ENCODE data around the gene GALNT15. TPM values are rescaled to one million over a fixed set of nuclear protein-coding genes. Genes with fewer than 3 reads are reported as not detected.

GALNT15 gene
- total and polyA plus RNA-seq, 4 donors, result under 0.01 to 2.8 (median 1.3) TPM

DNA sequence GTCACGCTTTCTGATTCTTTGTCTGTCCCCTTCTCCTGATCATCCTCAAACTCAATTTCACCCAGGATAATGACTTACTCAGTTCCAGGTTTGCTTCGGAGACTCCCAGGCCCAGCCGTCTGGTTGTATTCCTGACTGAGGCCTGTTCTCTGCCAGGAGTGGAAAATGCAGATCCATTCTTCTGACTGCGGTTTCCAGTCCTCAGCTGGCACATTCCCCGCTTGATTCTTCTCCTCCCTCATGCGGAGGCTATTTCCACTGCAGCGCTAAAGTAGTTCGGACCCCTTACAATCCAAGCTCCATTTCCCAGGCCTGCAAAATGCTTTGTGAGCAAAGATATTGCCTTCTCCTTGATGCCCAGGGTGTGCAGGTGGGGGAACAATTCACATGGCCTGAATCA lies 47.2 kb upstream of the GALNT15 start (continued):
- TF ChIP-seq FOXA1 (IDR thresholded peaks at IDR 0.05), result no peak

DNA sequence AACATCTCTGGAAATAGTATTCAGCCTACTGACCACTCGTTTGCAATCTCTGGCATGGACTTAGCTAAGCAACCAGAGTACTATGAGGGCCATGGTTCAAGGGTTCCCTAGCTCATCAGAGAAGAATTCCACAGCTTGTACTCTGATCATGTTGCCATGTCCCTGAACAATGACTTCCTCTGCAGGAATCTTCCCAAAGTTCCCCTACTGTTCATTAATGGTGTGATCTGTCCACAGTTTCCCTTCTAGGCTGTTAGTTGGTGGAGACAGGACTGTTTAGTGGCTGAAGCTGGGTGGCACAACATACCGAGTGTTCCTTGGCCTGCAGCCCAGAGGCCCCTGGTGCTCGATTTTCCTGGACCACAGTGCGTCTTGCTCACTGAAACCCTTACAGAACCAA lies 44.4 kb upstream of the GALNT15 start:
- no peak for DNase-seq (ENCODE audit: low spot score)
- H3K27me3 ChIP-seq (ENCODE audit: control insufficient read depth in 4 of 4, insufficient read depth in 4 of 4, low read length in 3 of 4), result no peaks in the 10 kb centered on the region
- no peaks in the 10 kb centered on the region for H3K36me3 ChIP-seq (ENCODE audit: control insufficient read depth in 4 of 4, insufficient read depth in 3 of 4, low read depth in 1 of 4, low read length in 3 of 4)
- no peak for TF ChIP-seq EGR1 (IDR thresholded peaks at IDR 0.05; ENCODE audit: low read depth in 2 of 2)
- TF ChIP-seq FOXA2 (IDR thresholded peaks at IDR 0.05), result no peak
- TF ChIP-seq, protein P1, sequence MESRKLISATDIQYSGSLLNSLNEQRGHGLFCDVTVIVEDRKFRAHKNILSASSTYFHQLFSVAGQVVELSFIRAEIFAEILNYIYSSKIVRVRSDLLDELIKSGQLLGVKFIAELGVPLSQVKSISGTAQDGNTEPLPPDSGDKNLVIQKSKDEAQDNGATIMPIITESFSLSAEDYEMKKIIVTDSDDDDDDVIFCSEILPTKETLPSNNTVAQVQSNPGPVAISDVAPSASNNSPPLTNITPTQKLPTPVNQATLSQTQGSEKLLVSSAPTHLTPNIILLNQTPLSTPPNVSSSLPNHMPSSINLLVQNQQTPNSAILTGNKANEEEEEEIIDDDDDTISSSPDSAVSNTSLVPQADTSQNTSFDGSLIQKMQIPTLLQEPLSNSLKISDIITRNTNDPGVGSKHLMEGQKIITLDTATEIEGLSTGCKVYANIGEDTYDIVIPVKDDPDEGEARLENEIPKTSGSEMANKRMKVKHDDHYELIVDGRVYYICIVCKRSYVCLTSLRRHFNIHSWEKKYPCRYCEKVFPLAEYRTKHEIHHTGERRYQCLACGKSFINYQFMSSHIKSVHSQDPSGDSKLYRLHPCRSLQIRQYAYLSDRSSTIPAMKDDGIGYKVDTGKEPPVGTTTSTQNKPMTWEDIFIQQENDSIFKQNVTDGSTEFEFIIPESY (IDR thresholded peaks at IDR 0.05), result no peak
- TF ChIP-seq NR2F2 (IDR thresholded peaks at IDR 0.05), result no peak
- TF ChIP-seq, protein P2, sequence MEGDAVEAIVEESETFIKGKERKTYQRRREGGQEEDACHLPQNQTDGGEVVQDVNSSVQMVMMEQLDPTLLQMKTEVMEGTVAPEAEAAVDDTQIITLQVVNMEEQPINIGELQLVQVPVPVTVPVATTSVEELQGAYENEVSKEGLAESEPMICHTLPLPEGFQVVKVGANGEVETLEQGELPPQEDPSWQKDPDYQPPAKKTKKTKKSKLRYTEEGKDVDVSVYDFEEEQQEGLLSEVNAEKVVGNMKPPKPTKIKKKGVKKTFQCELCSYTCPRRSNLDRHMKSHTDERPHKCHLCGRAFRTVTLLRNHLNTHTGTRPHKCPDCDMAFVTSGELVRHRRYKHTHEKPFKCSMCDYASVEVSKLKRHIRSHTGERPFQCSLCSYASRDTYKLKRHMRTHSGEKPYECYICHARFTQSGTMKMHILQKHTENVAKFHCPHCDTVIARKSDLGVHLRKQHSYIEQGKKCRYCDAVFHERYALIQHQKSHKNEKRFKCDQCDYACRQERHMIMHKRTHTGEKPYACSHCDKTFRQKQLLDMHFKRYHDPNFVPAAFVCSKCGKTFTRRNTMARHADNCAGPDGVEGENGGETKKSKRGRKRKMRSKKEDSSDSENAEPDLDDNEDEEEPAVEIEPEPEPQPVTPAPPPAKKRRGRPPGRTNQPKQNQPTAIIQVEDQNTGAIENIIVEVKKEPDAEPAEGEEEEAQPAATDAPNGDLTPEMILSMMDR (IDR thresholded peaks at IDR 0.05; ENCODE audit: low read depth, low read length, missing input control), result no peak
- no peak for TF ChIP-seq SP1 (IDR thresholded peaks at IDR 0.05)
- TF ChIP-seq, protein P3, sequence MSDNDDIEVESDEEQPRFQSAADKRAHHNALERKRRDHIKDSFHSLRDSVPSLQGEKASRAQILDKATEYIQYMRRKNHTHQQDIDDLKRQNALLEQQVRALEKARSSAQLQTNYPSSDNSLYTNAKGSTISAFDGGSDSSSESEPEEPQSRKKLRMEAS (IDR thresholded peaks at IDR 0.05), result no peak
- no peak for TF ChIP-seq GABPA (IDR thresholded peaks at IDR 0.05 in 1 of 2, conservative IDR thresholded peaks at IDR 0.05 in 1 of 2)
- no peak for TF ChIP-seq RXRA (IDR thresholded peaks at IDR 0.05)
- TF ChIP-seq YY1 (IDR thresholded peaks at IDR 0.05), result no peak
- no peak for TF ChIP-seq HNF4G (IDR thresholded peaks at IDR 0.05)
- TF ChIP-seq, protein P4, sequence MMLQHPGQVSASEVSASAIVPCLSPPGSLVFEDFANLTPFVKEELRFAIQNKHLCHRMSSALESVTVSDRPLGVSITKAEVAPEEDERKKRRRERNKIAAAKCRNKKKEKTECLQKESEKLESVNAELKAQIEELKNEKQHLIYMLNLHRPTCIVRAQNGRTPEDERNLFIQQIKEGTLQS (IDR thresholded peaks at IDR 0.05), result no peak
- no peak for TF ChIP-seq JUND (IDR thresholded peaks at IDR 0.05)
- H3K9me3 ChIP-seq (ENCODE audit: control insufficient read depth in 4 of 4, low read length in 3 of 4), result no peaks in the 10 kb centered on the region
- H3K4me3 ChIP-seq (ENCODE audit: low read depth in 1 of 3, low read length in 3 of 3), result no peak overlapping the region
- WGBS, result 85% methylated on average over 4 of the region's 4 CpGs
- no peaks in the 10 kb centered on the region for H3K4me1 ChIP-seq (ENCODE audit: control insufficient read depth in 4 of 4, insufficient read depth in 4 of 4, low read length in 3 of 4)
- no peak overlapping the region for H3K27ac ChIP-seq (ENCODE audit: low read depth in 1 of 2, low read length in 2 of 2)
- H3K9ac ChIP-seq (ENCODE audit: low read depth in 1 of 2, low read length in 2 of 2), result no peak overlapping the region

DNA sequence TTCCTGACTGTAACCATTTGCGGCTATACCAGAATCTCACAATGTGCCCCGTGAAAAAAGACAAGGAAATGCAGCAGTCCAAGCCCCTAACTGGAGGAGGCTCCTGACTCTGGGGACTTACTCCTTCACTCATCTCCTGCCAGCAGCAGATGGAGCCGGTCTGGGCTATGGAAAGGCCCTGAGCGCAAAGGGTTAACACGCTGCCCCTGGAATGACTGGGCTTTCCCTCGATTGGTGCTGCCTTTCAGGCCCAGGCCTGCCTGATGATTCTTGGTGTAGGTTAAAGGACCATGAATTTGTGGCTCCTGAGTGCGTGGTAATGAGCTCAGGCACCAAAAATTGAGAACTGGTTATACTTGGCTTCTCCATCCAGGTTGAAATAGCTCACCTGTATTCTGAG lies 42.3 kb upstream of the GALNT15 start:
- peaks cover 0 to 2% (median 0%) of the 10 kb centered on the region in 4 donors for H3K9me3 ChIP-seq (ENCODE audit: control insufficient read depth in 4 of 4, low read length in 3 of 4)
- TF ChIP-seq, protein P3 (IDR thresholded peaks at IDR 0.05), result no peak
- no peak for TF ChIP-seq RXRA (IDR thresholded peaks at IDR 0.05)
- no peak for TF ChIP-seq NR2F2 (IDR thresholded peaks at IDR 0.05)
- TF ChIP-seq, protein P2 (IDR thresholded peaks at IDR 0.05; ENCODE audit: low read depth, low read length, missing input control), result no peak
- TF ChIP-seq FOXA2 (IDR thresholded peaks at IDR 0.05), result no peak
- TF ChIP-seq JUND (IDR thresholded peaks at IDR 0.05), result no peak
- 84% methylated on average over 7 of the region's 7 CpGs for WGBS
- H3K4me1 ChIP-seq (ENCODE audit: control insufficient read depth in 4 of 4, insufficient read depth in 4 of 4, low read length in 3 of 4), result no peaks in the 10 kb centered on the region
- no peaks in the 10 kb centered on the region for H3K27me3 ChIP-seq (ENCODE audit: control insufficient read depth in 4 of 4, insufficient read depth in 4 of 4, low read length in 3 of 4)
- no peak overlapping the region for H3K27ac ChIP-seq (ENCODE audit: low read depth in 1 of 2, low read length in 2 of 2)
- H3K36me3 ChIP-seq (ENCODE audit: control insufficient read depth in 4 of 4, insufficient read depth in 3 of 4, low read depth in 1 of 4, low read length in 3 of 4), result no peaks in the 10 kb centered on the region
- no peak overlapping the region for H3K9ac ChIP-seq (ENCODE audit: low read depth in 1 of 2, low read length in 2 of 2)
- DNase-seq (ENCODE audit: low spot score), result no peak
- no peak overlapping the region for H3K4me3 ChIP-seq (ENCODE audit: low read depth in 1 of 3, low read length in 3 of 3)

Data from liver (tissue), 9 donors.